ENCODE measurements around the gene ANOS1. TPM values are rescaled to one million over a fixed set of nuclear protein-coding genes. Genes with fewer than 3 reads are reported as not detected.

ANOS1 gene
- total and polyA plus RNA-seq, 2 of the 8 experiments (the other 6 are each of a cell fraction or from before 2014, with no cell fraction given): 34.4 to 59.0 TPM

DNA sequence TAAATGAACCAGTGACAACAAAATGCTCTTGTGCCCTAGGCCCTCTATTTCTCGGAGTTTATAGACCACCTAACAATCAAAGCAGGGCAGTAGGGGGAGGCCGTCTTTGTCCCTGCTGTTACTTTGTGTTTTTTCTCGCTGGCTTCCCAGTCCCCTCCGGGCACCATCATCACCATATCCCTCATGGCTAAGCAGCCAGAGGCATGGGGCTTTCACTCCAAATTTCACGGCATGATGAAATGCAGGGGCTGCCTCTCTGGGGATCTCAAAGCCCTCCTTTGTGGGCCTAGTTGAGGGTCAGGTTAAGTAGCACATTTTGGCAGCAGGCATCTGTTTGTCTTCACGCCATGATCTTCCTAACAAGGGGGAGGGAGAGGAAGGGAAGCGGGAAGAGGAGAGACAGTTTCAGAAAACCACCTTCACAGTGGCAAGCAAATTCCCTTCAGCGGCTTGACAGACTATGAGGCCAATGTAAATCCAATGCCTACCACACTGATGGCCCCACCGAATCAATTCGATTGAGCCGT lies 91.9 kb downstream of the ANOS1 start:
- no peak overlapping the region for H3K18ac ChIP-seq (ENCODE audit: extremely low read depth, low read length)
- DNase-seq (ENCODE audit: low read depth in 1 of 2, low spot score in 2 of 2): no peak

More for the DNA sequence above, 91.9 kb downstream of the ANOS1 start:
- no peak overlapping the region for H3K4ac ChIP-seq (replicated peaks; ENCODE audit: insufficient read length, low read depth, low read length)
- TF ChIP-seq SP1 (IDR thresholded peaks at IDR 0.05; ENCODE audit: low read depth, low read length) (no peak), RXRA (IDR thresholded peaks at IDR 0.05; ENCODE audit: insufficient read depth, low read depth, low read length) (no peak), NANOG (IDR thresholded peaks at IDR 0.05; ENCODE audit: insufficient read depth, low read depth, low read length, poor library complexity, severe bottlenecking) (no peak), EP300 (IDR thresholded peaks at IDR 0.05; ENCODE audit: borderline replicate concordance in 1 of 2, low read depth in 2 of 2, low read length in 2 of 2) (no peak), GTF2F1 (IDR thresholded peaks at IDR 0.05; ENCODE audit: borderline replicate concordance, low read depth, low read length) (no peak)
- TF ChIP-seq, protein P1, sequence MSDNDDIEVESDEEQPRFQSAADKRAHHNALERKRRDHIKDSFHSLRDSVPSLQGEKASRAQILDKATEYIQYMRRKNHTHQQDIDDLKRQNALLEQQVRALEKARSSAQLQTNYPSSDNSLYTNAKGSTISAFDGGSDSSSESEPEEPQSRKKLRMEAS (IDR thresholded peaks at IDR 0.05): 0 out of 2 replicates have a peak, but pooled peaks have one; percentile 14
- H3K9me3 ChIP-seq (ENCODE audit: insufficient read depth in 2 of 2, low read depth in 1 of 2, low read length in 1 of 2): no peaks in the 10 kb centered on the region
- H4K5ac ChIP-seq (ENCODE audit: insufficient read length, low read depth, low read length): no peak overlapping the region
- peaks cover 0 to 41% of the 10 kb centered on the region in 2 experiments; a peak in 2 of 4 replicates for H3K79me2 ChIP-seq (ENCODE audit: control insufficient read depth in 1 of 2, insufficient read depth in 2 of 2, low read length in 2 of 2)
- no peak overlapping the region for H2BK12ac ChIP-seq (ENCODE audit: low read depth, low read length)
- ChIA-PET CTCF (ENCODE audit: partially characterized antibody) (no interaction called here), POLR2A (ENCODE audit: partially characterized antibody) (no interaction called here)
- no peak overlapping the region for H4K91ac ChIP-seq (replicated peaks; ENCODE audit: insufficient read length, low read length)
- no peak overlapping the region for H2BK5ac ChIP-seq (ENCODE audit: low read depth, low read length)
- H3K4me1 ChIP-seq (replicated peaks in 1 of 4; ENCODE audit: control insufficient read depth in 3 of 4, insufficient read depth in 4 of 4, low read length in 3 of 4): peaks cover 0 to 4% (median 2%) of the 10 kb centered on the region in 4 experiments; a peak in 3 of 7 replicates
- H3K79me1 ChIP-seq (ENCODE audit: low read depth, low read length): no peaks in the 10 kb centered on the region
- H2BK20ac ChIP-seq (ENCODE audit: low read length): no peak overlapping the region
- no peak overlapping the region for H3K23ac ChIP-seq (ENCODE audit: insufficient read length)
- no peak overlapping the region for H3K27ac ChIP-seq (ENCODE audit: low read depth, low read length)
- H2BK15ac ChIP-seq (ENCODE audit: low read length): no peak overlapping the region
- peak; percentile 13 for FAIRE-seq
- H3K23me2 ChIP-seq (ENCODE audit: low read depth, low read length): no peaks in the 10 kb centered on the region
- H2AFZ ChIP-seq (ENCODE audit: low read length): no peak overlapping the region
- no peak overlapping the region for H2BK120ac ChIP-seq (replicated peaks; ENCODE audit: low read depth, low read length)
- no peak overlapping the region for H3K56ac ChIP-seq (replicated peaks; ENCODE audit: insufficient read length, low read depth, low read length)
- WGBS, 2 experiments (ENCODE audit: extremely low coverage in 1 of 2, insufficient coverage in 1 of 2, insufficient read length in 1 of 2, insufficient replicate concordance in 2 of 2, low coverage in 1 of 2, low lambda C conversion rate in 2 of 2, missing lambda C conversion rate in 1 of 2): 64% methylated on average over 7 of the region's 11 CpGs; no CpG with 5 or more reads in 1 of the 2 experiments
- H3K14ac ChIP-seq (ENCODE audit: insufficient read length): no peak overlapping the region
- H3K36me3 ChIP-seq (ENCODE audit: control insufficient read depth in 2 of 4, insufficient read depth in 4 of 4, low read length in 3 of 4): peaks cover 0 to under 1% (median 0%) of the 10 kb centered on the region in 4 experiments; a peak in 1 of 8 replicates
- H4K8ac ChIP-seq (ENCODE audit: extremely low read depth, insufficient read depth, low read length): no peak overlapping the region
- H2AK5ac ChIP-seq (ENCODE audit: low read depth, low read length): no peak overlapping the region
- H3K4me3 ChIP-seq (ENCODE audit: extremely low read depth in 1 of 4, insufficient read depth in 2 of 4, low read depth in 3 of 4, low read length in 4 of 4): no peak overlapping the region
- no peaks in the 10 kb centered on the region for H4K20me1 ChIP-seq (replicated peaks in 1 of 2; ENCODE audit: control insufficient read depth in 1 of 2, insufficient read depth in 2 of 2, low read length in 2 of 2)
- no peak overlapping the region for H3K9ac ChIP-seq (replicated peaks in 1 of 4; ENCODE audit: extremely low read depth in 1 of 4, low read depth in 3 of 4, low read length in 3 of 4)
- no peaks in the 10 kb centered on the region for H3K27me3 ChIP-seq (replicated peaks in 1 of 4; ENCODE audit: control insufficient read depth in 3 of 4, extremely low read depth in 1 of 4, insufficient read depth in 3 of 4, low read length in 3 of 4)
- peak overlapping the region; percentile 12 to 13; a peak in 2 of 4 replicates for H3K4me2 ChIP-seq (ENCODE audit: insufficient read depth in 1 of 2, low read depth in 2 of 2, low read length in 2 of 2)
